Inflammatory macrophage treated with lipopolysaccharide for 4 hours (primary cell): ENCODE measurements around the gene CFAP77.

Source experiments
- DNase-seq: peaks from one replicate; pipeline ENCODE4 v3.0.0-alpha.2; 2020

The CFAP77 gene

GRCh38 chr9:132497731-132498130, 87.7 kb downstream of the CFAP77 start:
- no peak for DNase-seq

DNA sequence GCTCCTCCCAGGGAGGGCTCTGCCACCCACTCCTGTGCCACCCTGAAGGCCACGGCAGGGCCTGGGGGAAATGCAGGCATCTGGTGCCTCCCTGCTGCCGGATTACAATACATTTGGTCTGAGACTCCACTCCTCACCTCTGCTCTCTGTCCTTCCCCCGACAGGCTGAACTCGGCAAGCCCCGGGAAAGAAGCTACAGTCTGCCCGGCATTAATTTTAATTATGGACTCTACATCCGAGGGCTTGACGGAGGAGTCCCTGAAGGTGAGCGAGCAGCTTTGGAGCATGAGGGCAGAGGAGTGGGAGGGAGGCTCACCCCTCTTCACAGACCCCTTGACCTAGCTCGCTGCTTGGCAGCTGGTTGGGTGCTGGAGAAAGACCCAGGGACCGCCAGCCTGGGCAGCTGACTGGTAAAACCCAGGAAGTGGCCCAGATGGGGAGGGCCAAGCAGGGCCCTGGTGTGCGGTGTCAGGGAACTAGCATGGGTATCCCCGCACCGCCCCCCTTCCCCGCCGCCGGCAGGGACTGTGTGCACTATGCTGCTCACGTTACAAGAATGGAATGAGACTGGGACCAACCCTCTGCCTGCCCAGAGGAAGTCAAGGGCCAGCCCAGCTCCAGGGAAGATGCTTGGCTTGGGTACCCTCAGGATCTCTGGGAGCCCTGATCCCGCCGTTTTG, 88.7 kb downstream of the CFAP77 start:
- no peak for DNase-seq

- DNase-seq, result no peak
These were observed 89.2 kb downstream of the CFAP77 start for GRCh38 chr9:132499251-132499650.

DNA sequence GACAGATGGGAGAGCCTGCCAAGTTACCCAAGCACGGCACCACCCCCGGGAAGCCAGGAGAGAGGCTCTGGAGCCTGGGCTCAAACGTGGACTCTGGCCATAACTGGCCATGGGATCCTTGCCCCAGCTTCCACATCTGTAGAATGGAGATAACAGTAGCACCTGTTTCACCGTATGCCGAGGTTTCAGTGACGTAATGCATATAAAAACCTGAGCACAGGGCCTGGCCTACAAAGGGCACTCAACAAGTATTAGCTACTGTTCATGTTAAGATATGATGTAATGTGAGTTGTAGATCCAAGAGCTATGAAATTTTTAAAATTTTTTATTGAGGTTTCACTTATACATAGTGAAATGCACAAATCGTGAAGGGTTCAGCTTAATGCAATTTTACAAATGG, 90.2 kb downstream of the CFAP77 start:
- no peak for DNase-seq

- no peak for DNase-seq
These were observed 92.5 kb downstream of the CFAP77 start for GRCh38 chr9:132502480-132502879.

GRCh38 chr9:132503116-132503515, 93.1 kb downstream of the CFAP77 start:
- DNase-seq, result no peak

DNA sequence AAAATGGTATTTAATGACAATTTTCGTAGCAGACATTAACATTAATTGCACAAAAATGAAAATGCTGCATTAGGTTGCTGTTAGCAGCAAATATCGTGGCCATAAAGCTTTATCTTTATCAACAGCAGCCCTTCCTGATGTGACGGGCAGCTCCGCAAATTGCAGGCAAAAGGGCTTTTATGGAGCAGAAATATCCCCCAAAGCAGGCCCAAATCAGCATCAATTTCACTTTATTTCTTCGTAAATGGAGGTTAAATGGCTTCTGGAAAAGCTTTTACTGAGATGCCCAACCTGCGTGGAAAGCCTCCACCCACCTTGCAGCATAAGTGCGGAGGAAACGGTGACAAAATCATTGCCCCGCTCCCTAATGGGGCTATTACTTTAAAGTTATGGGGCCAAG, 94.5 kb downstream of the CFAP77 start:
- no peak for DNase-seq

DNA sequence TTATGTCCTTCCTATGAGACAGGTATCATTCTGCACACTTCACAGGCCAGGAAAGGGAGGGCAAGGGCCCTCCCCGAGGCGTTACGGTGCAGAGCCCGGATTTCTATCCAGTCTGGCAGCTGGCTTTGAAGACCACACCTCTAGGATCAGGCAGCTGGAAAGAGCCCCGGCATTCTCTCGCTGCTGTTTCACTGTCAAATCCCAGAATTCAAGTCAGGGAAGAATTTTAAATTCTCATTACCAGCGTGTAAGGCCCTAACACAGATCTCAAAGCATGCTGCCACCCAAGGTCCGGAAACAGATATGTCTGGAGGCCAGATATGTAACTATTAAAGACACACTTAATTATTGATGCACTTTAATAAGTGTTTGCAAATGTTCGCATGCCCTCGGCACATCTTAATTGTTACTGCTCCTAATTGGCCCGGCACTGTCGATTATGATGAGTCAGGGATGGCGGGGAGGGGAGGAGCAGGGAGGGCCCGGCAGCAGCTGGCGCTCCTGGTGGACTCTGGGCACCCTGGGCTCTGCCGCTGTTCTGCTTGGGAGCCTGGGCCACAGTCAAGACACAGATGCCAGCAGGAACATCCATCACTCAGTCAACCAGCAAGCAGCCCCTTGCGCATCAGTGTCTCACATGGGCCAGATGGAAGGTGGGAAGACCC, 96.1 kb downstream of the CFAP77 start:
- no peak for DNase-seq

DNA sequence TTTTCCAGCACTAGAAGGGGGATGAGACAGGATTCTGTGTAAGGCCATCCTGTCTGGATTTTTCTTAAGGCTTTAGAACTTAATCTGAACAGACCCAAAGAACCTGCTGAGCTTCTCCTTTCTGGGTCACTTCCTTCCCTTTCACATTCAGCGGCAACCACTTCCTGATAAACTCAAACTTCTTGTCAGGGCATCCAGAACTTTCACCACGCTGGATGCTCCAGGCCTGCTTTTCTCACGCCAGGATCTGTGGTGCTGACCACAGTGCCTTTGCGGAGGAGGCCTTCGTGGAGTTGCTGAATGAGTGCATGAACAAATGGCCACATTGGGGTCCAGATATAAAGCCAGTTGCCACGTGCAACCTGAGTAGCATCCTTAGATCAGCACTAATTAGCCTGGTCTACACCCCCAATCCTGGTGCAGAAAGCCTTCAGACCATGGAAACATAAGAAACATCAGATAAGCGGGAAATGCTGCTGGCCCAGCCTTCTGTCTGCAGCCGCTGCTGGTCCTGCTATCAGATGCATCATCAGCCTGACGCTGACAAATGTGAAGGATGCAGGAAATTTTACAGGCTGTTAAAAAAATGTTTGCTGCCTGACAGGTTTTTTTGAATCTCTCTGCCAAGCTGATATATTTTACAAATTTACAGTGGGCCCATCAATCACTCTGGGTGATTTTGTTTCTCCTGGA, 97.1 kb downstream of the CFAP77 start:
- peak; percentile 8 for DNase-seq

- DNase-seq, result peak; percentile 50
These were observed 97.9 kb downstream of the CFAP77 start for GRCh38 chr9:132507670-132508469.

DNA sequence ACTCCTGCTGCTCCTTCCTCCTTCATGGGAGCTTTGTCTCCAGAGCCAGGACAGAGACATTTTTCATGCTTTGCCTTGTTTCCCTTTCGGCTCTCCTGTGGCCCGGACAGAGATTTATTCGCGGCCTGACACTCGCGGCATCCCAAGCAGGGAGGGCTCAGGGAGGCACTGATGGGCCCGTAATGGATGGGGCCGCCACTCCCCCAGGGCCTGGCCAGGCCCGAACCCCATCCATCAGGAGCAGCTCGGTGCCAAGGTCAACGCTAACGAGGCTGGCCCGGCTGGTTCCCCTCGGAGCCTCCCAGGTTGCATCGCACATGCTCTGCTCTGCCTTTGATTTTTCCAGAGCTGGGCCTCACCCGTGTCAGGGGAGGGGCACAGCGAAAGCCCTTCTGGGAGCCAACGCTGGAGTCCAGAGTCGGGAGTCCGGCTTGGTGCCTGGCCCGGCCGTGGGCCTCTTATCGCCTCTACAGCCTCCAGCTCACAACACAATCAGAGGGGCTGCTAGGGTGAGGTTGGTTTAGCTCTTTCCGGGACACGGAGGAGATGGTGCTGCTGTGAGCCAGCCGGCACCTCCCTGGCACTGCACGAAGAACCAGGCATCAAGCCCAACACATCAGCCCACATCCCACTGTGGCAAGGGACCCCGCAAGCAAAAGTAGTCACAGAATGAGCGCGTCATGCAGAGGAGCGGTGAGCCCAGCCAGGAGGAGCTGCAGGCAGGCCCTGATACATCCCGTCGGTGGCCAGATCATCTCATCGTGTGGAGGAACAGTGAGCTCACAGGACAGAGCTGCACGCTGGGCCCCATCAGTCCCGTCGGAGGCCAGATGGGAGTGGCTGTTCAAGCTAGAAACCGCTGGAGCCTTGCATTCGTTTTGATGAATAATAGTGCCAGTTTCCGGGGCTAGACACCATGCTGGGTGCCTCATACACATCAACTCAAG, 100.2 kb downstream of the CFAP77 start:
- no peak for DNase-seq

DNA sequence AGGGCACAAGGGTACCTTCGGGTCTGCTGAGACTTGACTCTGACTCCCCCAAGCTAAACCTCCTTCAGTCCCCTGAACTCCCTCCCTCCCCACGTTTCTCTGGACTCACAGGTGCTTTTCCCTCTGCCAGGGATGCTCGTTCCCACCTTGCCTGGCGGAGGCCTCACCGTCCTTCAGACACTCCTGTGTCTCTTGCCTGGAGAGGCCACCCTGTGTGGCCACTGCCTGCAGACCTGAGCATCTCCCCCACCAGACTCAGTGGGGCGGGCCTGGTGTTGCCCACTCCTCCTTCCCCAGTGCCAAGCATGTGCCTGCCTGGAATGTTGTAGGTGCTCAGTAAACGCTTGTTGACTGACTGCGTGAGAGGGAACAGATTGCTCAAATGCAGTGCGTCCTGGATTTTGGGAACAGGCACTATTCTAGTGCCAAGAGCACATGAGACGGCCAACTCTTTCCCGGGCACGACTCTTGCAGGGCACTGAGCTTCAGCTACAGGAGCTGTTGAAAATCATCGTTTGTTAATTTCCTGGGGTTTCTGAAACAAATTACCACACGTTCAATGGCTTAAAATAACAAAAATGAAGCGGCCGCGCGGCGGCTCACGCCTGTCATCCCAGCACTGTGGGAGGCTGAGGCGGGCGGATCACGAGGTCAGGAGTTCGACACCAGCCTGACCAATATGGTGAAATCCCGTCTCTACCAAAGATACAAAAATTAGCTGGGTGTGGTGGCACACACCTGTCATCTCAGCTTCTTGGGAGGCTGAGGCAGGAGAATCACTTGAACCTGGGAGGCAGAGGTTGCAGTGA, 101.4 kb downstream of the CFAP77 start:
- DNase-seq, result no peak

GRCh38 chr9:132513416-132513815, 103.4 kb downstream of the CFAP77 start:
- DNase-seq, result no peak

DNA sequence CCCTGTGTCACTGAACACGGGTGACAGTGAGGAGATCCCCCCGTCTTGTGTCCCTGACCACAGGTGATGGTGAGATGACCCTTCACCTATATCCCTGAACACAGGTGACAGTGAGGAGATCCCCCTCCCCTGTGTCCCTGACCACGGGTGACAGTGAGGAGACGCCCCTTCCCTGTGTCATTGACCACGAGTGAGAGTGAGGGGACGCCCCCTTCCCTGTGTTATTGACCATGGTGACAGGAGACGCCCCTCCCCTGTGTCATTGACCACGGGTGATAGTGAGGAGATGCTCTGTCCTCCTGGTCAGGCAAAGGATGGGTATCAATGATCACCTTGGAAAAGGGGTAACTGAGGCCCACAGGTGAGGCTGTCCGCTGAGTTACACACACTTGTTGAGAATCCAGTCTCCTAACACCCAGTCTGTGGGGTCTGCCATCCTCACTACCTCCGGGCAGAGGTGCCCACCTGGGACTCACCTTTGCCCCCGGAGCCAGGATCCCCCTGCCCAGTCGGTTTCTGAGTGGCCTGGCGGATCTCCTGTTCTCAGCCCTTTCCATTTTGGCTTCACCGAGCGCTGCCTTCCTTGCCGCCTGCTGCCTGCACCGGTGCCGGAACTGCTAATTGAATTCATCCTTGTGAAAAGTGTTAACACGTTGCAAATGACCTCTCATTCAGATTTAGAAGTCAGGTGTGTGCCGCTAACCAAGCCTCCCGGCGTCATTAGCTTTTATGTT, 104.2 kb downstream of the CFAP77 start:
- no peak for DNase-seq

DNA sequence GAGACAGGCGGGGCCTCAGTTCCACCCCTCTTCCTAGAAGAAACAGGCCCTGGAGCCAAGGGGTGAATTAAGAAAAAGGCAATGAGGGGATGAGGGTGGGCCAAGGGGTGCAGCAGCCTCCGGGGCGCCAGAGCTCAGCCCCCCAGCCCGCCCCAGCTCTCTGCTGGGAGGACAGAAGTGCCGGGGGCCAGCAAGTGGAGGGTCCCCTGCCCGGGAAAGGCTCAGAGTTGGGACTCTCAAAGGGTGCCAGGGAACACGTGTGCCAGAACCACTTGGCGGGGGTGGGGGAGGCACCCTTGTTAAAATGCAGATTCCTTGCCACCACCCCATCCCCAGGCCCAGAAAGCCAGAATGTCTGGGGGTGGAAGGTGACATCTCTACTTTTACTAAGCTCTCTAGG, 104.8 kb downstream of the CFAP77 start:
- DNase-seq, result no peak

- no peak for DNase-seq
These were observed 106.3 kb downstream of the CFAP77 start for GRCh38 chr9:132516301-132516700.

DNA sequence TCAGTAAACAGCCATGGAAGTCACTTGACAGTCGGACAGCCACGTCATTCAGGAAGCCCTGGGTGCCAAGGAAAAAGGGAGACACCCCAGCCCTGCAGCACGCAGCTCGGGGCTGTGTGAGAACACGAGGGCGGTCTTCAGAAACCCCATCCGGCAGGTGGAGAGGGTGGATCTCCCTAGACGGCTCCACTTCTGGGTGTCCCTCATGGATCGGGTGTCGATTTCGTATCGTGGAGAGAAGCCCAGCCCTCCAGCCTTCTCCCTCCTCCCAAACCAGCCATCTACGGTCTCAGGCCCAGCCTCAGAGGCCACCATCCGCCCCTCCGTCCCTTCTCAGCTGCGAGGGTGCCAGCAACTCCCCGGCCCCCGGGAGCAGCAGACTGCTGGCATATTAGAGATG, 106.9 kb downstream of the CFAP77 start:
- no peak for DNase-seq

GRCh38 chr9:132517815-132518550, 108.0 kb downstream of the CFAP77 start:
- no peak for DNase-seq

GRCh38 chr9:132518626-132519025, 108.6 kb downstream of the CFAP77 start:
- no peak for DNase-seq

DNA sequence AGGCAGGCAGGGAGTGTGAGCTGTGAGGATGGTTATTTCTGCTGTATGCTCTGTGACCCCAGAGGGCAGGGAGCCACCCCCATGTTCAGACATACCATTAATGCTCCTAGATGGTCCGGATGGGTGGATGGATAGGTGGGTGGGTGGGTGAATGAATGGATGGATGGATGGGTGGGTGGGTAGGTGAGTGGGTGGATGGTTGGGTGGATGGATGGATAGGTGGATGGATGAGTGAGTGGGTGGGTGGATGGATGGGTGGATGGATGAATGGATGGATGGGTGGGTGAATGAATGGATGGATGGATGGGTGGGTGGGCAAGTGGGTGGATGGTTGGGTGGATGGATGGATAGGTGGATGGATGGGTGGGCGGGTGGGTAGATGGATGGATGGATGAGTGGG, 109.0 kb downstream of the CFAP77 start:
- DNase-seq, result no peak
